GM18502 (cell line): ENCODE measurements around the gene KIR3DL2.
"Not testable (repeated sequence)": the region's sequence is repeated elsewhere in the genome, so short reads cannot be mapped to it uniquely, and the experiment has no call there.

Experiments used
- ATAC-seq: cut with Tn5 transposase; IDR thresholded peaks from one replicate; pipeline ENCODE4 v1.9.1; 2021; ENCODE audit warnings: mild to moderate bottlenecking; ENCODE audit not compliant: unreplicated experiment, poor library complexity

The KIR3DL2 gene

DNA sequence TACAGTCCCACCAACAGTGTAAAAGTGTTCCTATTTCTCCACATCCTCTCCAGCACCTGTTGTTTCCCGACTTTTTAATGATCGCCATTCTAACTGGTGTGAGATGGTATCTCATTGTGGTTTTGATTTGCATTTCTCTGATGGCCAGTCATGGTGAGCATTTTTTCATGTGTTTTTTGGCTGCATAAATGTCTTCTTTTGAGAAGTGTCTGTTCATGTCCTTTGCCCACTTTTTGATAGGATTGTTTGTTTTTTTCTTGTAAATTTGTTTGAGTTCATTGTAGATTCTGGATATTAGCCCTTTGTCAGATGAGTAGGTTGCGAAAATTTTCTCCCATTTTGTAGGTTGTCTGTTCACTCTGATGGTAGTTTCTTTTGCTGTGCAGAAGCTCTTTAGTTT is 13.2 kb downstream of the KIR3DL2 start:
- ATAC-seq: not testable (repeated sequence)

DNA sequence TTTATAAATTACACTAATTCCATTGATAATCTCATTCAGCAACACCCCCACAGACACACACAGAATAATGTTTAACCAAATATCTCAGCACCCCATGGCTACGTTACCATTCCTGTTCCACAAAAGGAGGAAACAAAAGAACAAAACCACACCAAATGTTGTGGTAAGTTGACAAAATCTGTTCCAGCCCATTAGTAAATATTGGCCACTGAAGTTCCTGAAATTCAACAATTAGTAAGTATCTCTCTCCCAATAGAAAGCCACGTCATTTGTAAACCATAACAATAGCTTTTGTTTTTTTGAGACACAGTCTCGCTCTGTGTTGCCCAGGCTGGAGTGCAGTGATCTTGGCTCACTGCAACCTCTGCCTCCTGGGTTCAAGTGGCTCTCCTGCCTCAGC is 21.5 kb downstream of the KIR3DL2 start:
- no peak for ATAC-seq

DNA sequence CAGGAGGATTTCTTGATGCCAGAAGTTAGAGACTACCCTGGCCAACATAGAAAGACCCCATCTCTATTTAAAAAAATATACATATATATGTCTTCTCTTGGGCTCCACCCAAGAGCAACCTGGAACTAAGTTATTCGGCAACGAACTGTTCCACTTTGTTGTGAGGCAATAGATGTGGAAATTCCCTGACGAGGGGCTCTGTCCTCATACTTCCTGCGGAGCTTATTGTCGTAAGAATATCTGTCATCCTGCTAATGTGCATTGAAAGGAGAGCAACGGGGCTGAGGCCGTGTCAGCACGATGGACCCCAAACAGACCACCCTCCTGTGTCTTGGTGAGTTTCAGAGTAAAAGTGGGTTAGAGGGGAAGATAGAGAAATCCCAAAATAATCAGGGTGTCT is 23.7 kb downstream of the KIR3DL2 start, which contains the start of gene FCAR:
FCAR (plus strand) TSS at position 246 of the 400 bp plus-strand sequence; CDS start at position 301, 55 bp downstream.
- no peak for ATAC-seq

DNA sequence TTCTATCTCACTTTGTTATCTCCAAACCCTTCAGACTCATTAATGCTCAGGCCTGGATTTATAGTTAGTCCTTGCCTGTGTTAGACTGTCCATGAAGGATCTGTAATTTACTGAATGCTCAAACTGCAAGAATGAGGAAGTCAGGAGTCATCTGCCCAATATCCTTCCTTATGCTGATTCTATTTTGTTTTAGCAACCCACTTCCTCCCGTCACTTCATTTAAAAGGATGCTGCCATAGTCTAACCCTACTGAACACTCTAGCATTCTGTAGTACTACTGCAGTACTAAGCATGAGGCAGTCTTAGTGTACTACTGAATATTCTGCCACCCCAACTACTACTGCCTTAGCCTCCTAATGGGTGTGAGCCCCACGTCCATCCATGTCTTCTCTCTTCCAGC is 25.3 kb downstream of the KIR3DL2 start:
- no peak for ATAC-seq

DNA sequence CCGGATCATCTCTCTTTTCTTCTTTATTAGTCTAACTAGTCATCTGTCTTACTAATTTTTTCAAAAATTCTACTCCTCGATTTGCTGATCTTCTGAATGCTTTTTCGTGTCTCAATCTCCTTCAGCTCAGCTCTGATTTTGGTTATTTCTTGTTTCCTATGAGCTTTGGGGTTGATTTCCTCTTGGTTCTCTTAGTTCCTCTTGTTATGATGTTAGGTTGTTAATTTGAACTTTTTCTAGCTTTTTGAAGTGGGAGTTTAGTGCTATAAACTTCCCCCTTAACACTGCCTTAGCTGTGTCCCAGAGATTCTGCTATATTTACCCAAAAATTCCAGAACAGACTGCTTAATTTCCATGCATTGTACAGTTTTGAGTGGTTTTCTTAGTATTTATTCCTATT is 27.2 kb downstream of the KIR3DL2 start:
- ATAC-seq: no peak

DNA sequence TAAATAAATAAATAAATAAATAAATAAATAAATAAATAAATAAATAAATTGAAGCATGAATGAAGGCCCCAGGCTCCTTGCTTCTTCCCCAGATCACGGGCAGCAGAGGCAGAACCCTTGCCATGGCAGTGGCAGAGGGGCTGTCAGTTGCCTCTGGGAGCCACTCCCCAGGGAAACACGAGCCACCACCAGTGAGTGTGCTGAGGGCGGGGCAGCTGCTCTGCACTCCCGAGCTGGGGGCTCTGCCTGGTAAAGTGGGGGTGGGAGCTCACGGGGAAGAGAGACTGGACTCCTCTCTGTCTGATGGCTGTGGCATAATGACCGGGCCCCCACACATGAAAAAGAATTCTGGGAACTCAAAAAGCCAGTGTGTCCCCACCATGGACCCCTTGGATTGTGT is 31.6 kb downstream of the KIR3DL2 start:
- no peak for ATAC-seq

DNA sequence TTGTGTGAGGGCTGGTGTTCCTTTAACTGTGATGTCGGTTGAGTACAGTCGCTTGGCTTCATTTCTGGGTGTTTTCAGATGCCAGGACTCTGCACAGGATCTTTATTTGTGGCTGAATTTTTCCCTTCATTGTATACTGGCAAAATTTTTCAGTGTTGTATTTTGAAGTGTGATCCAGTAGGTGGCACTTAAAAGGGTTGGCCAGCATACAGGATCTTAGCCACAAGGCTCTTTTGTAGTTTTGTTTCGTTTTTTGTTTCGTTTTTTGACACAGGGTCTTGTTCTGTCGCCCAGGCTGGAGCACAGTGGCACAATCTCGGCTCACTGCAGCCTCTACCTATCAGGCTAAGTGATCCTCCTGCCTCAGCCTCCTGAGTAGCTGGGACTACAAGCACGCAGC is 32.5 kb downstream of the KIR3DL2 start:
- no peak for ATAC-seq

DNA sequence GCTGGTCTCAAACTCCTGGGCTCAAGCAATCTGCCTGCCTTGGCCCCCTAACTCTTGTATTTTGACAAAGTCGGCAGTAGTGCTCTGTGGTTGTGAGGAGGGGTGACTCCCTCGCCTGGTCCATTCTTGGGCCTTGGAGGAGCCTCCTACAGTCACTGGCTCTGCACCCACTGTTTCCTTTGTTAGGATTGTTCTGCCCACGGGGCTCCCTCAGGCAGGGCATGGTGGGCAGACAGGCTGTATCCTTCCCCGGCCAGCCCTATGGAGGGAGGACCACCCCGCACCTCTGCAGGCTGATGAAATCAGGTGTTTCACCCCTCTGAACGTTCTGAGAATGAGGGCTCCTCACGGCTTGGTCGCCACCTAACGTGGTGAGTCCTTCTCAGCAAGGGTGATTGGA is 33.0 kb downstream of the KIR3DL2 start:
- ATAC-seq: no peak

DNA sequence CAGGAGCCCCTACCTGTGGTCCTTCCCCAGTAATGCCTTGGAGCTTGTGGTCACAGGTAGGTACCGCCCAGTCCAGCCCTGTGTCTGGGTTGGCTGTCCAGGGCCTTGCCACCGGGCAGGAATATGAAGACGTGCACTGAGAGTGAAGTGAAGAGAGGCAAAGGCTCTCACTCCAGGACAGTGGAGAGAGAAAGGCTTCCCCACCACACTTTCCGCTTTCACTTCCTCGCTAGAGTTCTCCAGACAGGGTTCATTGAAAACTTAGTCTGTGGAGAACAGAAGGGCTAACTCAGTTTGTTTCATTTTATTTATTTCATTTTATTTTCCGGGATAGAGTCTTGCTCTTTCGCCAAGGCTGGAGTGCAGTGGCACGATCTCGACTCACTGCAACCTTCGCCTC is 38.0 kb downstream of the KIR3DL2 start:
- no peak for ATAC-seq

DNA sequence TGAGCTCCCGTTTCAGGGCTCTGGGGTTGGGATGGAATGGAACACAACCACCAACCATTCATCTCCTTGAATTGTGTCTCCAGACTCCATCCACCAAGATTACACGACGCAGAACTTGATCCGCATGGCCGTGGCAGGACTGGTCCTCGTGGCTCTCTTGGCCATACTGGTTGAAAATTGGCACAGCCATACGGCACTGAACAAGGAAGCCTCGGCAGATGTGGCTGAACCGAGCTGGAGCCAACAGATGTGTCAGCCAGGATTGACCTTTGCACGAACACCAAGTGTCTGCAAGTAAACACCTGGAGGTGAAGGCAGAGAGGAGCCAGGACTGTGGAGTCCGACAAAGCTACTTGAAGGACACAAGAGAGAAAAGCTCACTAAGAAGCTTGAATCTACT is 39.3 kb downstream of the KIR3DL2 start:
- ATAC-seq: no peak

DNA sequence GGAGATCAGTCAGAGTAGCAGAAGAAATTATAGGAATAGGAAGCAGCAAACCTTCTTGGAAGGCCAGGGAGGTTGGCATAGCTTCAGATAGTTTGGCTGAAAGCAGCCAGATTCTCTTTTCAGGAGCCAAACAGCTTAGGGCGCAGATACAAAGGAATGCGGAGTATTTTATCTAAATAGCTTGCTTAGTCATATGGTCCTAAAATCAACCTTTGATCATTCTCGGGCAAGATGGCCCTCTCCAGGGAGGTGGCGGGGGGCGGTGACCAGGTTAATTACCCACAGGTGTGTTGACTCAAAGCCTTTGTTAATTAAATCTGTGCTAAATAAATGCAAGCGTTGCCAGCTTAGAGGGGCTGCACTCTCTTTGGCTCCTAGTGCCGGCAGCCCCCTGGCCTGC is 43.2 kb downstream of the KIR3DL2 start:
- ATAC-seq: no peak

DNA sequence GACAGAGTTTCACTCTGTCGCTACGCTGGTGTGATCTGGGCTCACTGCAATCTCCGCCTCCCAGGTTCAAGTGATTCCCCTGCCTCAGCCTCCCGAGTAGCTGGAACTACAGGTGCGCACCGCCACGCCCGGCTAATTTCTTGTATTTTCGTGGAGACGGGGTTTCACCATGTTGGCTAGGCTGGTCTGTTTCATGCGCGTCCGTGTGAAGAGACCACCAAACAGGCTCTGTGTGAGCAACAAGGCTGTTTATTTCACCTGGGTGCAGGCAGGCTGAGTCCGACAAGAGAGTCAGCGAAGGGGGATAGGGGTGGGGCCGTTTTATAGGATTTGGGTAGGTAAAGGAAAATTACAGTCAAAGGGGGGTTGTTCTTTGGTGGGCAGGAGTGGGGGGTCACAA is 43.9 kb downstream of the KIR3DL2 start:
- not testable (repeated sequence) for ATAC-seq

DNA sequence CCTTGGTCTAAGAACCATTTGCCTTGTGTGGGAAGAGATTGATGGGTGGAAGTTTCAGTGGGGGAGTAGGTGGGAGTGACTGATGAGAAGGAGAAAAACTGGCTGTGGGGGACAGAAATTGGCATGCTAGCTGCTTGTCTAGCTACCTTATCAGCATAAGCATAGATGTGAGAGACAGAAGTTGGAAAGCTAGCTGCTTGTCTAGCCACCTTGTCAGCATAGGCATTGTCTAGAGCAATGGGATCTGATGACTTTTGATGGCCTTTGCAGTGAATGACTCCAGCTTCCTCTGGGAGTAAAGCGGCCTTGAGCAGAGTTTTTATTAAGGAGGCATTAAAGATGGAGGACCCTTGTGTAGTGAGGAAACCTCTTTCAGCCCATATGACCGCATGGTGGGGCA is 45.8 kb downstream of the KIR3DL2 start:
- ATAC-seq: no peak

DNA sequence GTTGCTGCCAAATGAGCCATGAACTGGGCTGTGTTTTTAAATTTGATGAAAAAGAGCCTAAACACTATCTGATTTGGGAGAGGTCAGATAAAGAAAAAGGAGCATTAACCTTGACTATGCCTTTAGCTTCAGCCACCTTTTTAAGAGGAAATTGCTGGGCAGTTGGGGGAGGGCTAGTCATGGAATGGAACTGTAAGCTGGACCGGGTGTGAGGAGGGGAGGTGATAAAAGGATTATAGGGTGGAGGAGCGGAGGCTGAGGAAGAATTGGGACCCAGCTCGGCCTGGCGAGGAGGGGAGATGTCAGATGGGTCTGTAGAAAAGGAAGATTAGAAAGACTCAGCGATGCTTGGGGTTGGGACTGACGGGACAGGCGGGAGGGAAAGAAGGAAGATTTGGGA is 48.4 kb downstream of the KIR3DL2 start:
- not testable (repeated sequence) for ATAC-seq

DNA sequence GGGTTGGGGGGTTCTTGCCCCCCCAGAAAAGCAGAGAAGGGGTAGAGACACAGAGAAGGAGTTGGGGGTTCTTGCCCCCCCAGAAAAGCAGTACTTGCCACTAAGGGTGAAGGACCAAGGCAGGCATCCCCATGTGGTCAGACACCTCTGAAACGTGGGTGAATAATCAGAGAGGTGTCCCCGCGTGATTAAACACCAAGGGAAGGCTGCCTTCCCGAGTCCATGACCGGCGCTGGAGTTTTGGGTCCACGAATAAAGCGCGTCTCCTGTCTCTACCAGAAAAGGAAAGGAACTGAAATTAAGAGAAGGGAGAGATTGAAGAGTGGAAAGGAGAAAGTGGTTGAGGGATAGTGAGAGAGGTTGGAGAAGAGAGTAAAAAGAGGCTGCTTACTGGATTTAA is 49.4 kb downstream of the KIR3DL2 start:
- ATAC-seq: not testable (repeated sequence)

DNA sequence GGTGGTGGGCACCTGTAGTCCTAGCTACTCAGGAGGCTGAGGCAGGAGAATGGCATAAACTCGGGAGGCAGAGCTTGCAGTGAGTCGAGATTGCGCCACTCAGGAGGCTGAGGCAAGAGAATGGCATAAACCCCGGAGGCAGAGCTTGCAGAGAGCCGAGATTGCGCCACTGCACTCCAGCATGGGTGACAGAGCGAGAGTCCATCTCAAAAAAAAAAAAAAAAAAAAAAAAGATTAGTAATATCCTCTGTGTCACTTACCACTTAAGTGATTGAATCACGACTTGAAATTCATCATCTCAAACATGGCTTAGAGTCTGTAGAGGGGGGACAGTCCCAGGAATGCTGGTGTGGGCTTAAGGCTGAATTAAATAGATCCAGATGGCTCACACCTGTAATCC is 50.9 kb downstream of the KIR3DL2 start:
- ATAC-seq: not testable (repeated sequence)

DNA sequence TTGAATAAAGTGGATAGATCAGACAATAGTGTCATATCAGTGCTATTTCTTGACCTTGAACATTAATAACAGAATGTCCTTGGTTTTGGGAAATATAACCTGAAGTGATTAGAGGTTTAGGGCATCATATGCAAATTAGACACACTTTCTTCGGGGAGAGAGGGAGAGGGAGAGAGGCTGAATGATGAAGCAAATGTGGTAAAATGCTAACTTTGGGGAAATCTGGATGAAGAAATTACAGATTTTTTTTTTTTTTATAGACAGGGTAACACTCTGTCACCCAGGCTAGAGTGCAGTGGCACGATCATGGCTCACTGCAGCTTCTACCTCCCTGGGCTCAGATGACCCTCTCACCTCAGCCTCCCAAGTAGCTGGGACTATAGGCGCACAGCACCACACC is 51.8 kb downstream of the KIR3DL2 start:
- ATAC-seq: no peak

DNA sequence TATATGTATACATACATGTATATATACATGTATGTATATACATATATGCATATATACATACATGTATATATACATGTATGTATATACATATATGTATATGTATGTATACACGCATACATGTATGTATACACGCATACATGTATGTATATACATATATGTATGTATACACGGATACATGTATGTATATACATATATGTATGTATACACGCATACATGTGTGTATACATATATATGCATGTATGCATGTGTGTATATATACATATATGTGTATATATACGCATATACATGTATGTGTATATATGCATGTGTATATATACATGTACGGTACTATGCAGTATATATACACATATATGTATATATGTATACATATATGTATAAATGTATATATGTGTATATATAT is 53.1 kb downstream of the KIR3DL2 start:
- ATAC-seq: no peak

DNA sequence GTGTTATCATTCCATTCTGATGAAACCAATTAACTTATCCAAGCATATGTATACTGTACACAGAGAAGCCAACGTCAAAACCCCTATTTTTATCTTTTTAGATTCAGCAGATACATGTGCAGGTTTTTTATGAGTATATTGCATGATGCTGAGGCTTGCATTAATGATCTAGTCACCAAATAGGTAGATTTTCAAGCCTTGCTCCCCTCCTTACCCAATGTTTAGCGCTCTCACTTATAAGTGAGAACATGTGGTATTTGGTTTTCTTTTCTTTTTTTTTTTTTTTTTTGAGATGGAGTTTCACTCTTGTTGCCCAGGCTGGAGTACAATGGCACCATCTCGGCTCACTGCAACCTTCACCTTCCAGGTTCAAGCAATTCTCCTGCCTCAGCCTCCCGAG is 54.0 kb downstream of the KIR3DL2 start:
- not testable (repeated sequence) for ATAC-seq

DNA sequence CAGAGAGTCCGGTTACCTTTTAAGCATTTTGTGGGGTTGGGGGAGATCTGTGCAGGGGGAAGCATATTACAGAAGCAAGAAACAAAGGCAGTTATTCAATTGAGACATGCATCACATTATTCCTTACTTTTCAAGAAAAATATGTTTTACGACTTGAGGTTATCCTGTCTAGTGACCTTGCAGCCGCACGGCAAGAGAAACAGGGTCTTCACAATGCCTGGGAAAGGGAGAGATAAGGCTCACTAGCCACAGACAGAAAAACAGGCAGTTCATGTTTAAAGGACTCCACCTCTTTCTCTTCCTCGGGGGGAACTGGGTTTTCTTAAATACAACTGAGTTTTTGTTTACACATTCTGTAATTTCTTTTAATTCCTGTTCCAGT is 55.2 kb downstream of the KIR3DL2 start:
- no peak for ATAC-seq

DNA sequence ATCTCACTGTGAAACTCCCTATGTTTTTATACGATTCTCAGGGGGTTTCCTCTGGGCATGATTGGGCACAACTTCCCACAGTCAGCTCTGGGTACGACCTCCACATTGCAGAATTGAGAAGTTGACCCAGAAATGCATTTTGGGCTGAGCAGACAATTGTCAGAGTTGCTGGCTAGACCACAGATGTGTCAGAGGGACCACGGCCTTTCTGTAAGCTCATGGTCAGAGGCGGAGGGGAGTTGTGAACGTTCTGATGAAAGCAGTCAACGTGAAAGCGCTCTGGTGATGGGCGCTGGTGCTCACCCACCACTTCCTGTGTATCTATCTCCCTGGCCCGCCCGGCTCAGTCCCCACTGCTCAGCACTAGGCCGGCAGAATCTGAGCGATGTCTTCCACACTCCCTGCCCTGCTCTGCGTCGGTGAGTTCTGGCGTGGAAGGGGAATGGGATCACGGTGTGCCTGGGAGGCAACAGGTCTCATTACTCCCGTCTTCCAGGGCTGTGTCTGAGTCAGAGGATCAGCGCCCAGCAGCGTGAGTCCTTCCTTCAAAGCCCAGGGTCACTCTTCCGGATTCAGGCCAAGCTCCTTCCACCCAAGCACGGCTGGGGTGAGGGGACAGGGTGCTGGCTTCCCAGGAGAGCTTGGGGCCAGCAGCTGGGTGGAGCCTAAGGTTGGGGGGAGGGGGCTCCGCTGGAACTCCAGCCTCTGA is 55.7 kb downstream of the KIR3DL2 start, which contains the start of gene NCR1:
NCR1 (plus strand) TSS at position 346 of the 709 bp plus-strand sequence; CDS start at position 386, 40 bp downstream.
- ATAC-seq: no peak

DNA sequence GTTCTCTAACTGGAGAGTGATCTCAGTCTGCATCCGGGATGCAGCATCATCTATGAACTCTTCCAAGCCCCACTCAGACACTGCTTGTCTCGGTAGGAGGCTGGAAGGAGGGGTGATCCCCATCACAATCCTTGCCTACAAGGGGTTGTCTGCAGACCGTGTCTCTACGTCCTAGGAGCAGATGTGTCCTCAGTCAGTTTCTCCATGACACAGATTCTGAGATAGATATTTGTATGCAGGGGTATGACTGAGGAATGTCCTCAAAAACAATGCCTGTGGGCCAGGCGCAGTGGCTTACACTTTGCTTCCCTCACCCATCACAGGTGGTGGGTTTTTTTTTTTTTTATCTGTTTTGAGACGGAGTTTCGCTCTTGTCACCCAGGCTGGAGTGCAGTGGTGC is 56.6 kb downstream of the KIR3DL2 start:
- no peak for ATAC-seq
